Testis (tissue), 2 donors: ENCODE data around the gene IER3IP1.

ENCODE experiments used
- CTCF ChIP-seq, 3 experiments: fragments of 450-650 bp in 2 of 3; fragments of 200-600 bp in 1 of 3; sonication (generic) in 1 of 3; IDR thresholded peaks; one replicate each; pipeline ENCODE4 v1.5.1; 2016 to 2019; ENCODE audit warnings: antibody characterized with exemption in 3 of 3, mild to moderate bottlenecking in 2 of 3, moderate library complexity in 1 of 3
- POLR2A ChIP-seq: fragments of 450-650 bp; IDR thresholded peaks from one replicate; pipeline ENCODE4 v1.6.1; 2017; ENCODE audit warnings: antibody characterized with exemption, mild to moderate bottlenecking, moderate library complexity

- TF ChIP-seq POLR2A, result no peak
- TF ChIP-seq CTCF (IDR thresholded peaks at IDR 0.05), result no peak
Measured at GRCh38 chr18:47168509-47168908, 7.7 kb downstream of the IER3IP1 start.
